ENCODE results near the gene RBM5. TPM values are rescaled to one million over a fixed set of nuclear protein-coding genes. Genes with fewer than 3 reads are reported as not detected.

The RBM5 gene
- total and polyA plus RNA-seq, 2 experiments from 2014 or later = 44.9 to 111 TPM

- H3K4me1 Mint-ChIP-seq = peaks cover 50% of the 10 kb centered on the region
- H3K4me3 Mint-ChIP-seq = 0 out of 3 replicates have a peak overlapping the region, but pooled peaks have one; percentile 17
- H4K20me1 ChIP-seq (replicated peaks; ENCODE audit: insufficient read depth) = peaks cover 13% of the 10 kb centered on the region; the same call in 1 of the 2 replicates
- no peaks in the 10 kb centered on the region for H3K9me3 Mint-ChIP-seq
- peak overlapping the region; percentile 59; the same call in 1 of the 2 replicates for H3K27ac Mint-ChIP-seq
- peak overlapping the region; percentile 32; the same call in 1 of the 2 replicates for H3K27ac ChIP-seq (ENCODE audit: low read depth)
- peaks cover 23% of the 10 kb centered on the region; the same call in 2 of the 3 replicates for H3K36me3 Mint-ChIP-seq (ENCODE audit: low read depth)
- H3K36me3 ChIP-seq (ENCODE audit: insufficient read depth) = peaks cover 12% of the 10 kb centered on the region; the same call in 1 of the 2 replicates
- no peak overlapping the region for H2AFZ ChIP-seq
- no peak for TF ChIP-seq ZNF462 (CRISPR knock-in tag; IDR thresholded peaks at IDR 0.05)
- TF ChIP-seq NANOG (IDR thresholded peaks at IDR 0.05; ENCODE audit: borderline replicate concordance) = no peak
- no peak for TF ChIP-seq POLR2AphosphoS5 (IDR thresholded peaks at IDR 0.05; ENCODE audit: low read depth)
- TF ChIP-seq ZNF331 (CRISPR knock-in tag; IDR thresholded peaks at IDR 0.05; ENCODE audit: low read depth) = no peak
- no peak for TF ChIP-seq CTCF (conservative IDR thresholded peaks at IDR 0.05; ENCODE audit: low read depth in 2 of 2)
- no peak for TF ChIP-seq CREB1 (CRISPR knock-in tag; IDR thresholded peaks at IDR 0.05; ENCODE audit: low read depth)
- TF ChIP-seq, protein P1, sequence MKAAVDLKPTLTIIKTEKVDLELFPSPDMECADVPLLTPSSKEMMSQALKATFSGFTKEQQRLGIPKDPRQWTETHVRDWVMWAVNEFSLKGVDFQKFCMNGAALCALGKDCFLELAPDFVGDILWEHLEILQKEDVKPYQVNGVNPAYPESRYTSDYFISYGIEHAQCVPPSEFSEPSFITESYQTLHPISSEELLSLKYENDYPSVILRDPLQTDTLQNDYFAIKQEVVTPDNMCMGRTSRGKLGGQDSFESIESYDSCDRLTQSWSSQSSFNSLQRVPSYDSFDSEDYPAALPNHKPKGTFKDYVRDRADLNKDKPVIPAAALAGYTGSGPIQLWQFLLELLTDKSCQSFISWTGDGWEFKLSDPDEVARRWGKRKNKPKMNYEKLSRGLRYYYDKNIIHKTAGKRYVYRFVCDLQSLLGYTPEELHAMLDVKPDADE (IDR thresholded peaks at IDR 0.05) = no peak
- no peaks in the 10 kb centered on the region for H3K27me3 ChIP-seq (ENCODE audit: insufficient read depth)
- H3K4me2 ChIP-seq = peak overlapping the region; percentile 65; the same call in 1 of the 2 replicates
- H3K9me2 ChIP-seq (ENCODE audit: insufficient read depth) = no peaks in the 10 kb centered on the region
- peaks cover 28% of the 10 kb centered on the region for H3K79me2 ChIP-seq (replicated peaks; ENCODE audit: insufficient read depth)
- ATAC-seq (peak; percentile 33), DNase-seq (ENCODE audit: low spot score) (no peak)
- peaks cover 6% of the 10 kb centered on the region for H3K27me3 Mint-ChIP-seq (ENCODE audit: insufficient read depth, low read depth, poor library complexity)
- peaks cover 32% of the 10 kb centered on the region for H3K4me1 ChIP-seq (ENCODE audit: insufficient read depth)
- no peaks in the 10 kb centered on the region for H3F3A ChIP-seq (replicated peaks; ENCODE audit: low read depth)
- no peak overlapping the region for H3K4me3 ChIP-seq
Measured at GRCh38 chr3:50165910-50166538, 77.3 kb downstream of the RBM5 start.
